HG03575 (cell line): ENCODE results near the gene SYNGR3.

Experiments used
- ATAC-seq: cut with Tn5 transposase; IDR thresholded peaks from one replicate; pipeline ENCODE4 v1.9.1; 2021; ENCODE audit not compliant: unreplicated experiment, insufficient number of reproducible peaks, low FRiP score; ENCODE audit errors: extremely low read depth

SYNGR3 gene

GRCh38 chr16:2035431-2036199 lies 45.8 kb downstream of the SYNGR3 start:
- no peak for ATAC-seq

DNA sequence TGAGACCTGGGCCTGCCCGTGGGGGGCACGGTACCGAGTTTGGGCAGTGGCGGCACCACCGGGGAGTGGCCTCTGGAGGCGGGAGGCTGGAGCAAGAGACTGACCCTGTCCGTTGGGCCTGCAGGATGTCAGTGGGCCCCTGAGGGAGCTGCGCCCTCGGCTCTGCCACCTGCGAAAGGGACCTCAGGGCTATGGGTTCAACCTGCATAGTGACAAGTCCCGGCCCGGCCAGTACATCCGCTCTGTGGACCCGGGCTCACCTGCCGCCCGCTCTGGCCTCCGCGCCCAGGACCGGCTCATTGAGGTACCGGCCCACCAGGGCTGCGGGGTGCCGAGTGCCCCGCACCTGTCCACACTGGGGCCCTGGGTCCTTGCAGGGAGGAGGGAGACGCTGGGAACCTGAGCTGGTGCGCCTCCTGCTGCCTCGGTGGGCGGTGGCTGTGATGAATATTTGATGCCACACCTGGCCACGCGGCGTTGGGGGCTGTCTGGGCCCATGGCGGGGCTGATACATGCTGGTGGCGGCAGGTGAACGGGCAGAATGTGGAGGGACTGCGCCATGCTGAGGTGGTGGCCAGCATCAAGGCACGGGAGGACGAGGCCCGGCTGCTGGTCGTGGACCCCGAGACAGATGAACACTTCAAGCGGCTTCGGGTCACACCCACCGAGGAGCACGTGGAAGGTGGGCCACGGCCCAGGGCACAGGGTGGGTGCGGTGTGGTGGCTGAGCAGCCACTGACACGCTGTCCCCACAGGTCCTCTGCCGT lies 46.6 kb downstream of the SYNGR3 start:
- ATAC-seq, result no peak

DNA sequence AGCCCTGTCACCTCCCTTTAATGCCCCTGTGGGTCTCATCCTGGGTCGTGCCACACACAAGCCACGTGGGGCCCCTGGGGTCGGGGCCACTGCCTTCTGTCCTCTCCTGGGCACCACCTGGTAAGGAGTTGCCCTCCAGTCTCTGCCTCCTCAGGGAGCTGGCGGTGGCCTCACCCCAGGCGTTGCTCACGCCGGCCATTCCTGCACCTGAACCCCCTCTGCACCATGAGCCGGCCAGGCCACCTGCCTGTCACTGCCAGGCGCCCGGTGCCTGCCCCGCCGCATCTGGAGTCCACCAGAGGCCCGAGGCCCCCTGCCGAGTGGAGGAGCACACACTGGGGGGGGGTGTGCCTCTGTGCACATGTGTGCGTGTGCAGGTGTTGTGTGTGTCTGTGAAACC lies 47.3 kb downstream of the SYNGR3 start:
- ATAC-seq, result no peak

DNA sequence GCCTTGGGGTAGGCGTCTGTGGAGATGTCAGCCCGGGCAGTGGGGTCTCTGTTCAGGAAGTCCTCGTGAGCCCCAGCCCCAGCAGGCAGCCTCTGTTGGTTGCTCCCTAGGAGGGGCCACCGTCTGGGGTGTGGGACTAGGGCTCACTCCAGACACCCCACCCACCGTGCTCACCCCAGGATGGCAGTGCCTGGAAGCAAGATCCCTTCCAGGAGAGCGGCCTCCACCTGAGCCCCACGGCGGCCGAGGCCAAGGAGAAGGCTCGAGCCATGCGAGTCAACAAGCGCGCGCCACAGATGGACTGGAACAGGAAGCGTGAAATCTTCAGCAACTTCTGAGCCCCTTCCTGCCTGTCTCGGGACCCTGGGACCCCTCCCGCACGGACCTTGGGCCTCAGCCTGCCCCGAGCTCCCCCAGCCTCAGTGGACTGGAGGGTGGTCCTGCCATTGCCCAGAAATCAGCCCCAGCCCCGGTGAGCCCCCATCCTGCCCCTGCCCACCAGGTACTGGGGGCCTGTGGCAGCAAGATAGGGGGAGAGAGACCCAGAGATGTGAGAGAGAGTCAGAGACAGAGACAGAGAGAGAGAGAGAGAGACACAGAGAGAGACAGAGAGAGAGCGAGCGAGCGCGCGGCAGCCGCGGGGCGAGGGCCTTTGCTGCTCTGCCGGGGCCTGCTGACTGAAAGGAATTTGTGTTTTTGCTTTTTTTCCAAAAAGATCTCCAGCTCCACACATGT lies 48.0 kb downstream of the SYNGR3 start:
- ATAC-seq, result no peak

- no peak for ATAC-seq
Observed at GRCh38 chr16:2038382-2039231, 48.8 kb downstream of the SYNGR3 start.

DNA sequence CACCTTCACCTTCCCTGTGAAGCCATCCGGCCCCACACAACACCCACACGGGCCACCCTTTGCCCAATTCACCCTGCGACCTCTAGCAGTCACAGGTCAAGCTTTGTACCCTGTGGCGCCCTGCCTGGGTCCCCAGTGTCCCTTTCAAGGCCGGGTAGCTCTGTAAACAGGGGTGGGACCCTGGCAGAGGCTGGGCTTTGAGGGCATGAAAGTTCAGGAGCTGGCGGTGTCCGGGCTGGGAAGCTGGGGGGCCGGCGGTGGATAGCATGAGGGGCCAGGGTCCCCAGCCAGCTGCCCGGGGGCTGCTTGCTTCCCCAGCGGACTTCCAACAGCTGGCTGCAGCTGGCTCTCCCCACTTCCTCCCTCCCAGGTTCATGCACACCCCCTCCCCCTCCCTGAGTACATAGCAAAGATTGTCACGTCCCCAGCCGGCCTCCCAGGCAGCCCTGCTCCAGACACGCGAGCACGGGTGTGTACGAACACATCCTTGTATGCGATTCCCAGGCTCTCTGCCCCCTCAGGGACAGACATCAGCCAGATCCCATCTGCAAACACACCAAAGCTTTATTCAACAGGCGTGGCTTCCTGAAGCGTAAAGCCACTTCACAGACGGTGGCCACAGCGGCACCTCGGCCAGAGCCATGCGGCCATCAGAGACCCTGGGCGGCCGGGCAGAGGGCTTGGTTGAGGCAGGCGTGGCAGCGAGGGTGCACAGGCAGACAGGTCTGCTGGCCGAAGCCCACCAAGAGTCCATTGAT lies 49.7 kb downstream of the SYNGR3 start:
- no peak for ATAC-seq

- ATAC-seq, result no peak
Observed at GRCh38 chr16:2040041-2040786, 50.4 kb downstream of the SYNGR3 start.

DNA sequence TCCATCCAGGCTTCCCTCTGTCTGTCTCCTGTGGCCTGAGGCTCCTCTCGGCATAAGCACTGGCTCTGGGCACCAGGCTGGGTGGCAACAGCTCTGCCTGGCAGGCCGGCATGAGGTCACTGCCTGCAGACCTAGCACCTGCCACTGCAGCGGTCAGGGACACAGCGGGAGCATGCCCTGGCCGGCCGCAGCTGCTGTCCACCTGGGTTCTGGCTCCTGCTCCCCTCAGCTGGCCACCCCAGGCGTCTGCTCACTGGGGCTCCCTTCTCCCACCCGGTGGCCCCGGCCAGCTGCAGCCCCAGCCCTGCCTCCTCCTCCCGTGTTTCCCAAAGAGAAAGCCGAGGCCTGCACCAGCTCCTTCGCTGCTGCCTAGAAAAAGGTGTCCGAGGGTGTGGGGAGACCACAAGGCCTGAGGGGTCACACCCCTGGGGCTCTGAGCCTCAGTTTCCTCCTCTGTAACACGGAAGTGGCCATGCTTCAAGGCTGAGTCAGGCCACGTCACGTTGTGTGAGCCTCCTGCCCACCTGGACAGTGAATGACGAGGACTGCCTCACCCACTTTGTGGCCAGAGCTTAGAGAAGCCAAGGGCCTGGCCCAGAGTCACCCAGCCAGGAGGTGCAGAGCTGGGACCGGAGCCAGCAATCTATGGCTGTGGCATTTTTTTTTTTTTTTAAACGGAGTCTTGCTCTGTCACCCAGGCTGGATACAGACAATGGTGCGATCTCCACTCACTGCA lies 51.2 kb downstream of the SYNGR3 start:
- ATAC-seq, result no peak

DNA sequence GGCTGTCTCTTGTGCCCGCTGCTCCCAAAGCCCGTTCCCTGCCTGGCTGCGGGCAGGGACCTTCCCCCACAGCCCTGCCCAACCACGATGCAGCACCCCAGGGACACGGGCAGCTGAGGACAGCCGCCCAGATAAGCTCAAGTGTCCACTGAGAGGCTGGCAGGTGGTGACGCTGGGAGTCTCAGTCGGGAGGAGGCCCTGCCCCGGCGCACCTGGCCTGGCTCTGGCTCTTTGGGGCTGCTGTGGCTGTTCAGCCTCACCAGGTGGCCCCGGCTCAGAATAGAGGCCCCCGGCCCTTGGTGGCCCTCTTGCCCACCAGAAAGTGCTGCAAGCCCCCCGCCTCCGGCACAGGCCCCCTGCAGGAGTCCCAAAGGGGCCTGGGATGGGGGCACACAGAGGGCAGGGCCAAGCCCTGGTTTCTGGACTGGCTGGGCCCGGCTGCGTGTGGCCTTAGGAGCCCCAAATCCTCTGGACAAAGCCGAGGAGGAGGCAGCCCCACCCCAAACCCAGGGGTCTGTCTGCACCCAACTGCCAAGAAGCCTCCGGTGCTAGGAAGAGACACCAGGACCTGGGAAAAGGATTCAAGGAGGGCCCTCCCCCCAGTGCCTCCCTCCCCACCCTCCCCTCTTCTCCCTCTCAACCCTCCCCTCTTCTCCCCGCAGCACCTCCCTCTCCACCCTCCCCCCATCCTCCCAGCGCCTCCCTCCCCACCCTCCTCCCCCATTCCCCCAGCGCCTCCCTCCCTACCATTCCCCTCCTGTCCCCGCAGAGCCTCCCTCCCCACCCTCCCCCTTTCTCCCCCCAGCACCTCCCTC lies 52.6 kb downstream of the SYNGR3 start:
- no peak for ATAC-seq

DNA sequence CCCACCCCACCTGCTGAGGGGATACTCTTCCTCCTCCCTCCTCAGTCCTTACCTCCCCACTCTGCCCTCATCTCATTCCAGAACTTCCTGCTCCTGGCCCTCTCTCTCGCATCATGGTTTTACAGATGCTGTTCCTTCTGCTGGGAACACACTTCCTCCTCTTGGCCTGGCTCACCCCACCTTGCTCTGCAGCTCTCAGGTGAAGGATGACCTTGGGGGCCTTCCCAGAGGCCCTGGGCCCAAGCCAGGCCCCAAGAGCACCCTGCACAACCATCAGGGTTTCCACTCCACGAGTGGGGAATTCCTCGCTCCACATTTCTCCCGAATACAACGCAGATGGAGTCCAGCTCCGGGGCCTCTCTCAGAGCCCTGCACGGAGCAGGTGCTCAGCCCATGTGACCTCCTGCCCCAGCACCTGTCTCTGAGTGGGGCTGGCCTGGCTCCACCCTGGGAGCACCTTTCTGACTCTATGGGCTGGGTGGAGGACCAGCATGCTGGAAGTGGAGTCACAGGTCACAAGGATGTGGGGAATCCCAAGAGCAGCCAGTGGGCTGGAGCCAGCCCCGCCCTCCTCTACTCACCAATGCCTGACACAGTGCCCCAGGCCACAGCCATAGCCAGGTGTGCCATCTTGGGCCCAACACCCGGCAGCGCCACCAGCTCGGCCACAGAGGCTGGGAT lies 53.4 kb downstream of the SYNGR3 start:
- no peak for ATAC-seq
